Measurements from ENCODE around the gene NELL1. TPM values are rescaled to one million over a fixed set of nuclear protein-coding genes. Genes with fewer than 3 reads are reported as not detected.

The NELL1 gene
- total RNA-seq, 4 donors from 2014 or later: not detected

DNA sequence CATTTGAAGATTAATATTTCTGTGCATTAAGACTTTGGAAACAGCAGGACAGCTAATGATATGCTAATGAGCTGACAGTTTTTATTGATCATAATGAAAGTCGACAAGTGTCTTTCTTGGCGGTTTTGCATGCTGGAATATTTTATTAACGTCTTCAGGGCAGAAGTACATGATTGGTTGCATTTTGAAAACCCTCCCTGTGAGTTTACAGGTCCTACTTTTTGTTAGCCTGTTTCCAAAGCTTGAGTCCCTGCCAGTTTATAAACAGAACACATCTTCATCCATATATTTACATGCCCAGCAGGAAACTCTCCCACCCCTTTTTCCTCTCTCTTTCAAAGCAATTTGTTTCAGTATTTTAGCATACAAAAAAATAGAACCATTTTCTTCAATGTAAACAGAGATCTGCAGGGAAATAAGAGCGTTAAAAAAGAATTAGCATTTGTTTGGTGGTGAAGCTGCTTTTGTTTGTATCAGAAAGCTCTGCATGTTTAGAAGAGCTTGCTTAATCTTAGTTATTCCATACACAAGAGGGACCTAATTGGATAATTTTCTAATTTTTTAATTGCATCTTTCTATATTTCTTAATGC is 243.6 kb downstream of the NELL1 start:
- Histone ChIP-seq H3K36me3 (no peaks in the 10 kb centered on the region), H3K4me1 (no peaks in the 10 kb centered on the region), H3K27me3 (no peaks in the 10 kb centered on the region), H3K9me3 (no peaks in the 10 kb centered on the region), H3K27ac (no peak overlapping the region), H3K4me3 (replicated peaks in 1 of 3) (no peak overlapping the region)
- DNase-seq: no peak
- intact Hi-C loops (cut with DNase I): no loop called here
- 8 to 9% methylated on average over 4 of the region's 4 CpGs for WGBS, 2 donors
- no peak for TF ChIP-seq POLR2A (IDR thresholded peaks at IDR 0.05)
- TF ChIP-seq, protein P1, sequence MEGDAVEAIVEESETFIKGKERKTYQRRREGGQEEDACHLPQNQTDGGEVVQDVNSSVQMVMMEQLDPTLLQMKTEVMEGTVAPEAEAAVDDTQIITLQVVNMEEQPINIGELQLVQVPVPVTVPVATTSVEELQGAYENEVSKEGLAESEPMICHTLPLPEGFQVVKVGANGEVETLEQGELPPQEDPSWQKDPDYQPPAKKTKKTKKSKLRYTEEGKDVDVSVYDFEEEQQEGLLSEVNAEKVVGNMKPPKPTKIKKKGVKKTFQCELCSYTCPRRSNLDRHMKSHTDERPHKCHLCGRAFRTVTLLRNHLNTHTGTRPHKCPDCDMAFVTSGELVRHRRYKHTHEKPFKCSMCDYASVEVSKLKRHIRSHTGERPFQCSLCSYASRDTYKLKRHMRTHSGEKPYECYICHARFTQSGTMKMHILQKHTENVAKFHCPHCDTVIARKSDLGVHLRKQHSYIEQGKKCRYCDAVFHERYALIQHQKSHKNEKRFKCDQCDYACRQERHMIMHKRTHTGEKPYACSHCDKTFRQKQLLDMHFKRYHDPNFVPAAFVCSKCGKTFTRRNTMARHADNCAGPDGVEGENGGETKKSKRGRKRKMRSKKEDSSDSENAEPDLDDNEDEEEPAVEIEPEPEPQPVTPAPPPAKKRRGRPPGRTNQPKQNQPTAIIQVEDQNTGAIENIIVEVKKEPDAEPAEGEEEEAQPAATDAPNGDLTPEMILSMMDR (IDR thresholded peaks at IDR 0.05): no peak

DNA sequence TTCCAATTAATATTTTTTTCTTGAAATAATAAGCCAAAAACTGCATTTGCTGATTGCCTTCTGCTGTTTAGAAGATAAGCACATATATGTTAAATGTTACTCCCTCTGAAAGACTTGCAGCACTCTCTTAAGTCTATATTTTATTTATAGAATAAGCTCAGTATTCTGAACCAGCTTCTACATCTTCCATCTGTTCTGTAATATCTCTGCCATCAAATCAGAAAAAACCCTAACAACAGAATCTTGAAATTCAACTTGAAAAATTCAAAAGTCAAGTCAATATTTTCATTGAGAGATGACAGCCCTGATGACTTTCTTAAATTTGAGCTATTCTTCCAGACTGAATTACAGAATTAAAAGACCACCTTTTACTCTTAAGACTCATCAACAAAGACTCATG is 247.9 kb downstream of the NELL1 start:
- Histone ChIP-seq H3K36me3 (no peaks in the 10 kb centered on the region), H3K4me3 (replicated peaks in 1 of 3) (no peak overlapping the region), H3K27ac (no peak overlapping the region), H3K4me1 (no peaks in the 10 kb centered on the region), H3K27me3 (no peaks in the 10 kb centered on the region), H3K9me3 (no peaks in the 10 kb centered on the region)
- intact Hi-C loops (cut with DNase I): no loop called here
- no peak for DNase-seq
- TF ChIP-seq, protein P1 (IDR thresholded peaks at IDR 0.05): no peak
- no peak for TF ChIP-seq POLR2A (IDR thresholded peaks at IDR 0.05)

DNA sequence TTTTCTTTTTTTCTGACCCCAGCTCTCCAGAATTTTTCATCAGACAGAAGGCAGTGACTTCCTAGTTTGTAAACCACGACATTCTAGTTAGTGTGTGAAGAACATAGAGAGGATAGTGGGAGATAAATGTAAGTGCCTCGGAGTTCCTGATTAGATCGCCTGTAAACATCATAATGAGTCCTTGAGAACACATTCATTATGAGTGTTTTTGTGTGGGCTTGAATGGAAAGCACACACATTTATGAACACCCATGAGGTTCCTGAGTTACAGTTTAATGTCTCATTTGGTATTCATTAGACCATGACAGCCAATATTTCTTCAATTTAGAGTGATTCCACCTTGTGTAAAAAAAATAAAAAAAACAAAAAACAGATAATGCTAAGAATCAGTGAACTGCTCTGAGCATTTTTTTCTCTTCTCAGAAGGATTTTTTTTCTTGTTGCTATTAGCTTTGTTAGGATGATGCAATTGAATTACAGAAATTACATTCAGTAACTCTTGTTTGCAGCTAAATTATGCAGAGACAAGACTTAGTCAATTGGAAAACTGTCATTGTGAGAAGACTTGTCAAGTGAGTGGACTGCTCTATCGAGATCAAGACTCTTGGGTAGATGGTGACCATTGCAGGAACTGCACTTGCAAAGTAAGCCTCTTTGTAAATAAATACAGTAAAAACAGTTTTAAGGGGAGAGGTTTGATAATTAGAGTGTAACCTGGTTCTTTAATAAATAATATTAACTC is 257.6 kb downstream of the NELL1 start:
- Histone ChIP-seq H3K4me3 (replicated peaks in 1 of 3) (no peak overlapping the region), H3K9me3 (no peaks in the 10 kb centered on the region), H3K4me1 (no peaks in the 10 kb centered on the region), H3K36me3 (no peaks in the 10 kb centered on the region), H3K27me3 (no peaks in the 10 kb centered on the region), H3K27ac (no peak overlapping the region)
- no peak for DNase-seq
- intact Hi-C loops (cut with DNase I): no loop called here
- 58% methylated on average over 4 of the region's 4 CpGs for WGBS, 2 donors
- no peak for TF ChIP-seq POLR2A (IDR thresholded peaks at IDR 0.05)
- TF ChIP-seq, protein P1 (IDR thresholded peaks at IDR 0.05): no peak

DNA sequence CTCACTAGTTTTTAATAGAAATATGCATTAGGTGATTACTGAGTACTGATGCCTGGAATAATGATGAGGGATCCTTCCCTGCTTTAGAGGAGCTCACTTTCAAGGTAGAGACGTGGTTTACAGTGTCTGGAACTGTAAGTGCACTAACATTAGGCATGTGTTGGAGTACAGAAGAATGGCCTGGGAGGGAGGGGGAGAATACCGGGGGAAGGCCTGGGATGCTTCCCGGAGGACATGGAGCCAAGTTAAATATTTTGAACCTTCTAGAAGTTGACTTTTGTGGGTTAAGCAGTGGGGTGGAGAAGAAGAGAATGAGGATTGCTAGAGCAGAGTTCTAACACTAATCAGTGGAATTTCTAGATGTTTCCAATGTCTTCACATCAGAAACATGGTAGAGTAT is 261.6 kb downstream of the NELL1 start:
- Histone ChIP-seq H3K36me3 (no peaks in the 10 kb centered on the region), H3K27me3 (no peaks in the 10 kb centered on the region), H3K4me1 (no peaks in the 10 kb centered on the region), H3K27ac (no peak overlapping the region), H3K9me3 (no peaks in the 10 kb centered on the region), H3K4me3 (replicated peaks in 1 of 3) (no peak overlapping the region)
- TF ChIP-seq, protein P1 (IDR thresholded peaks at IDR 0.05): no peak
- TF ChIP-seq POLR2A (IDR thresholded peaks at IDR 0.05): no peak
- intact Hi-C loops (cut with DNase I): no loop called here
- WGBS, 2 donors: 58 to 71% methylated on average over 3 of the region's 3 CpGs
- no peak for DNase-seq

DNA sequence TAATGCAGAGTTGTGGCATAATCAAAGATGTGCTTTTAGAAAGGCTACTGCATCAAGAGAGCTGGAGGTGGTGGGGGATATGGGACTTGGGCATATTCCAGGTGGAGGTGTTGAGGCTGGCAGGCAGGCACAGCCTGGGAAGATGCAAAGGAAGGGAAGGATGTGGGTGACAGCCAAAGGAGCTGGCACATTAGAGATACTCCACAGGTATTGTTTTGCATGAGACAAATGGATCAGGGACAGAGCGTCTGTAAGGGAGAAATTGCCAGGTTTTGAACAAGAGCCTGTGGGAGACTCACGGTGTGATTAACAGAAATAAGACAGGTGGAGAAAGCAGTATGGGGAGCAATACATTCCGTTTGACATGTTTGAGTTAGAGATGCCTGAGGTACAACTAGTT is 263.7 kb downstream of the NELL1 start:
- no peak overlapping the region for H3K4me3 ChIP-seq (replicated peaks in 1 of 3)
- no peak for DNase-seq
- WGBS, 2 donors: 66 to 69% methylated on average over 3 of the region's 3 CpGs
- TF ChIP-seq, protein P1 (IDR thresholded peaks at IDR 0.05): no peak
- no peak for TF ChIP-seq POLR2A (IDR thresholded peaks at IDR 0.05)
- H3K9me3 ChIP-seq: no peaks in the 10 kb centered on the region
- H3K27ac ChIP-seq: no peak overlapping the region
- intact Hi-C loops (cut with DNase I): no loop called here
- no peaks in the 10 kb centered on the region for H3K36me3 ChIP-seq
- no peaks in the 10 kb centered on the region for H3K27me3 ChIP-seq
- H3K4me1 ChIP-seq: no peaks in the 10 kb centered on the region
